Fibroblast of lung (primary cell): ENCODE results near the gene SACS. TPM values are rescaled to one million over a fixed set of nuclear protein-coding genes. Genes with fewer than 3 reads are reported as not detected.

Experiments used
- DNase-seq, 2 donors: peaks; one replicate each; pipeline versions ENCODE4 v3.0.0 to v3.0.0-alpha.2; 2010; ENCODE audit warnings: low read depth in 2 of 2
- H2AFZ ChIP-seq: 2 replicates; pipeline ENCODE4 v1.5.1; 2012; ENCODE audit warnings: low read length, control low read depth, inconsistent platforms
- H3K27ac ChIP-seq: 2 replicates; pipeline ENCODE4 v1.5.1; 2011; ENCODE audit warnings: low read length, control low read depth; ENCODE audit not compliant: insufficient read depth
- H3K27me3 ChIP-seq: 2 replicates; pipeline ENCODE4 v1.5.1; 2011; ENCODE audit warnings: mild to moderate bottlenecking, low read length; ENCODE audit not compliant: control insufficient read depth, insufficient read depth
- H3K36me3 ChIP-seq: 2 replicates; pipeline ENCODE4 v1.5.1; 2011; ENCODE audit warnings: low read length; ENCODE audit not compliant: control insufficient read depth, insufficient read depth
- H3K4me1 ChIP-seq: 2 replicates; pipeline ENCODE4 v1.5.1; 2011; ENCODE audit warnings: low read length; ENCODE audit not compliant: control insufficient read depth, insufficient read depth; ENCODE audit errors: extremely low read depth
- H3K4me2 ChIP-seq: 2 replicates; pipeline ENCODE4 v1.5.1; 2011; ENCODE audit warnings: low read length, control low read depth; ENCODE audit not compliant: insufficient read depth; ENCODE audit errors: extremely low read depth
- H3K4me3 ChIP-seq, 4 experiments: fragments of 200-600 bp in 1 of 4; sonication (generic) in 1 of 4; replicated peaks in 1 of 4; 2 replicates each; pipeline ENCODE4 v1.5.1; 2011 to 2016; ENCODE audit warnings: low read length in 4 of 4, low read depth in 3 of 4, mild to moderate bottlenecking in 3 of 4, control low read depth in 2 of 4, inconsistent platforms in 1 of 4, mixed read lengths in 1 of 4; ENCODE audit not compliant: insufficient read depth in 1 of 4; ENCODE audit errors: control extremely low read depth in 1 of 4
- H3K79me2 ChIP-seq: 2 replicates; pipeline ENCODE4 v1.5.1; 2012; ENCODE audit warnings: mild to moderate bottlenecking, low read length, inconsistent platforms; ENCODE audit not compliant: control insufficient read depth, insufficient read depth
- H3K9ac ChIP-seq: 2 replicates; pipeline ENCODE4 v1.5.1; 2011; ENCODE audit warnings: mild to moderate bottlenecking, low read length, control low read depth; ENCODE audit not compliant: insufficient read depth
- H3K9me3 ChIP-seq: 2 replicates; pipeline ENCODE4 v1.5.1; 2012; ENCODE audit warnings: low read depth, low read length; ENCODE audit not compliant: control insufficient read depth, insufficient read depth
- H4K20me1 ChIP-seq: 2 replicates; pipeline ENCODE4 v1.5.1; 2011; ENCODE audit warnings: low read length; ENCODE audit not compliant: control insufficient read depth, insufficient read depth; ENCODE audit errors: extremely low read depth
- CTCF ChIP-seq, 2 donors: IDR thresholded peaks in 1 of 2; conservative IDR thresholded peaks in 1 of 2; 1 replicate in 1 of 2; 2 replicates in 1 of 2; pipeline ENCODE4 v1.5.1; 2011 to 2012; ENCODE audit warnings: low read length in 2 of 2, control low read depth in 1 of 2, inconsistent platforms in 1 of 2, low read depth in 1 of 2, mild to moderate bottlenecking in 1 of 2
- EZH2 ChIP-seq: IDR thresholded peaks from 2 replicates; pipeline ENCODE4 v1.5.1; 2012; ENCODE audit warnings: low read length, control low read depth, mild to moderate bottlenecking; ENCODE audit errors: missing control alignments
- polyA plus RNA-seq, 2 donors: library from polyadenylated mRNA; depleted of rRNA in 1 of 2; stranded (reverse) in 1 of 2; unstranded in 1 of 2; fragments of >200 nt; gene quantifications; 2 replicates each; pipeline ENCODE4 v1.2.1, GENCODE V29; 2011 to 2012; ENCODE audit warnings: missing spikeins in 1 of 2
- total RNA-seq: library from RNA; depleted of rRNA; stranded (reverse); fragments of >200 nt; gene quantifications from 2 replicates; pipeline ENCODE4 v1.2.1, GENCODE V29; 2014

SACS gene
- total and polyA plus RNA-seq, 2 donors (not counting 1 experiment from before 2014, with no cell fraction given) = 43.1 to 94.5 TPM

GRCh38 chr13:23460309-23460708, 26.8 kb upstream of the SACS start:
- no peaks in the 10 kb centered on the region for H3K4me1 ChIP-seq
- DNase-seq = no peak
- H3K79me2 ChIP-seq = no peaks in the 10 kb centered on the region
- no peaks in the 10 kb centered on the region for H3K9me3 ChIP-seq
- no peak overlapping the region for H2AFZ ChIP-seq
- no peaks in the 10 kb centered on the region for H3K36me3 ChIP-seq
- TF ChIP-seq EZH2 (no peak), CTCF (conservative IDR thresholded peaks at IDR 0.05 in 1 of 2, IDR thresholded peaks at IDR 0.05 in 1 of 2; ENCODE audit: low read depth in 1 of 2, low read length in 2 of 2) (no peak)
- H3K27me3 ChIP-seq = no peaks in the 10 kb centered on the region
- H3K4me3 ChIP-seq = no peak overlapping the region
- H3K9ac ChIP-seq = no peak overlapping the region
- no peak overlapping the region for H3K4me2 ChIP-seq
- no peak overlapping the region for H3K27ac ChIP-seq
- no peaks in the 10 kb centered on the region for H4K20me1 ChIP-seq

- no peaks in the 10 kb centered on the region for H3K9me3 ChIP-seq
- DNase-seq = no peak
- no peak overlapping the region for H3K4me3 ChIP-seq
- no peak overlapping the region for H2AFZ ChIP-seq
- no peaks in the 10 kb centered on the region for H4K20me1 ChIP-seq
- H3K4me1 ChIP-seq = no peaks in the 10 kb centered on the region
- no peaks in the 10 kb centered on the region for H3K27me3 ChIP-seq
- no peak for TF ChIP-seq EZH2
- no peak for TF ChIP-seq CTCF (conservative IDR thresholded peaks at IDR 0.05 in 1 of 2, IDR thresholded peaks at IDR 0.05 in 1 of 2; ENCODE audit: low read depth in 1 of 2, low read length in 2 of 2)
- no peaks in the 10 kb centered on the region for H3K79me2 ChIP-seq
- no peak overlapping the region for H3K4me2 ChIP-seq
- no peak overlapping the region for H3K9ac ChIP-seq
- H3K27ac ChIP-seq = no peak overlapping the region
- no peaks in the 10 kb centered on the region for H3K36me3 ChIP-seq
Observed at GRCh38 chr13:23458989-23459388, 25.5 kb upstream of the SACS start.

GRCh38 chr13:23456437-23457210, 23.1 kb upstream of the SACS start:
- no peak overlapping the region for H3K4me3 ChIP-seq
- peak in 1 of 2 donors; percentile 21 for DNase-seq
- H3K4me1 ChIP-seq = no peaks in the 10 kb centered on the region
- no peaks in the 10 kb centered on the region for H3K36me3 ChIP-seq
- H3K9ac ChIP-seq = no peak overlapping the region
- H2AFZ ChIP-seq = no peak overlapping the region
- TF ChIP-seq CTCF (conservative IDR thresholded peaks at IDR 0.05 in 1 of 2, IDR thresholded peaks at IDR 0.05 in 1 of 2; ENCODE audit: low read depth in 1 of 2, low read length in 2 of 2) (no peak), EZH2 (no peak)
- no peaks in the 10 kb centered on the region for H3K27me3 ChIP-seq
- no peaks in the 10 kb centered on the region for H3K79me2 ChIP-seq
- H4K20me1 ChIP-seq = no peaks in the 10 kb centered on the region
- no peak overlapping the region for H3K4me2 ChIP-seq
- no peak overlapping the region for H3K27ac ChIP-seq
- H3K9me3 ChIP-seq = no peaks in the 10 kb centered on the region
